Testis (tissue), 3 donors: Measurements from ENCODE around the gene RGL2. TPM values are rescaled to one million over a fixed set of nuclear protein-coding genes. Genes with fewer than 3 reads are reported as not detected.

Experiments used
- DNase-seq: peaks from one replicate; pipeline ENCODE4 v3.0.0-alpha.2; 2019
- H3K27ac ChIP-seq, 2 donors: fragments of 200-600 bp; sonication (generic); one replicate each; pipeline ENCODE4 v1.5.1; 2019
- H3K27me3 ChIP-seq: fragments of 200-600 bp; sonication (generic); one replicate; pipeline ENCODE4 v1.5.1; 2019
- H3K36me3 ChIP-seq: fragments of 200-600 bp; sonication (generic); one replicate; pipeline ENCODE4 v1.5.1; 2017; ENCODE audit warnings: low read depth; ENCODE audit errors: missing control alignments
- H3K4me1 ChIP-seq: fragments of 200-600 bp; sonication (generic); one replicate; pipeline ENCODE4 v1.5.1; 2019
- H3K4me3 ChIP-seq, 2 donors: fragments of 200-600 bp; sonication (generic); one replicate each; pipeline ENCODE4 v1.5.1; 2017 to 2019
- H3K9me3 ChIP-seq: fragments of 200-600 bp; sonication (generic); one replicate; pipeline ENCODE4 v1.5.1; 2017
- CTCF ChIP-seq, 3 experiments: fragments of 450-650 bp in 2 of 3; fragments of 200-600 bp in 1 of 3; sonication (generic) in 1 of 3; IDR thresholded peaks; one replicate each; pipeline ENCODE4 v1.5.1; 2016 to 2019; ENCODE audit warnings: antibody characterized with exemption in 3 of 3, mild to moderate bottlenecking in 2 of 3, moderate library complexity in 1 of 3
- POLR2A ChIP-seq: fragments of 450-650 bp; IDR thresholded peaks from one replicate; pipeline ENCODE4 v1.6.1; 2017; ENCODE audit warnings: antibody characterized with exemption, mild to moderate bottlenecking, moderate library complexity
- WGBS, 2 donors: methylation state at CpG; one replicate each; pipeline ENCODE4 v1.1.5; 2018; 5-methylcytosine and 5-hydroxymethylcytosine counted together
- intact Hi-C: fragments of 100-400 bp; cut with DNase I; formaldehyde crosslinking; loops from one replicate; pipeline ENCODE4 v1.15.1; 2023; ENCODE audit warnings: low total_unique reads
- polyA plus RNA-seq: library from polyadenylated mRNA; stranded (reverse); fragments of 350-450 nt; fragmentation: Illumina TruSeq; extraction: RNeasy Lipid Tissue Mini Kit (QIAGEN cat#74804); gene quantifications from one replicate; pipeline ENCODE4 v1.2.3, GENCODE V29; 2014; ENCODE audit warnings: low read depth, low replicate concordance; ENCODE audit not compliant: insufficient read depth
- total RNA-seq, 2 donors: library from RNA; depleted of rRNA; stranded (reverse); fragments of >200 nt; gene quantifications; one replicate each; pipeline ENCODE4 v1.2.3, GENCODE V29; 2016

Gene RGL2
- total and polyA plus RNA-seq, 3 donors from 2014 or later = 42.8 to 52.7 (median 46.2) TPM

GRCh38 chr6:33314943-33315792 lies 16.4 kb upstream of the RGL2 start:
- peak overlapping the region in 1 of 2 donors; percentile 87 for H3K4me3 ChIP-seq
- peak; percentile 74 for DNase-seq
- peak overlapping the region; percentile 94 to 97 for H3K27ac ChIP-seq
- WGBS, 2 donors = 33 to 40% methylated on average over 10 to 47 of the region's 47 CpGs
- H3K9me3 ChIP-seq = no peaks in the 10 kb centered on the region
- H3K36me3 ChIP-seq = no peaks in the 10 kb centered on the region
- intact Hi-C loops = loop anchor here (10.0 kb wide), 2 partner anchors 100 to 110 kb away; partner anchors contain the start of genes CUTA, HSD17B8, PHF1 and RING1
- H3K4me1 ChIP-seq = peaks cover 42% of the 10 kb centered on the region
- TF ChIP-seq POLR2A = no peak
- no peak for TF ChIP-seq CTCF (IDR thresholded peaks at IDR 0.05)
- no peaks in the 10 kb centered on the region for H3K27me3 ChIP-seq

- peaks cover 38% of the 10 kb centered on the region for H3K4me1 ChIP-seq
- H3K36me3 ChIP-seq = no peaks in the 10 kb centered on the region
- H3K9me3 ChIP-seq = no peaks in the 10 kb centered on the region
- DNase-seq = peak; percentile 86
- TF ChIP-seq POLR2A (no peak), CTCF (IDR thresholded peaks at IDR 0.05) (no peak)
- no peaks in the 10 kb centered on the region for H3K27me3 ChIP-seq
- peak overlapping the region; percentile 94 to 97 for H3K27ac ChIP-seq
- peak overlapping the region; percentile 78 to 87 for H3K4me3 ChIP-seq
- intact Hi-C loops = loop anchor here (10.0 kb wide), 2 partner anchors 100 to 110 kb away; partner anchors contain the start of genes CUTA, HSD17B8, PHF1 and RING1
- 0 to 2% methylated on average over 9 to 10 of the region's 10 CpGs for WGBS, 2 donors
Measured at GRCh38 chr6:33314515-33314942, 15.8 kb upstream of the RGL2 start.

- H3K36me3 ChIP-seq = no peaks in the 10 kb centered on the region
- peak; percentile 53 for DNase-seq
- no peak for TF ChIP-seq POLR2A
- no peak for TF ChIP-seq CTCF (IDR thresholded peaks at IDR 0.05)
- H3K27ac ChIP-seq = peak within 1 kb of the TSS; percentile 94 to 97
- peaks cover 33% of the 10 kb centered on the region for H3K4me1 ChIP-seq
- H3K27me3 ChIP-seq = no peaks in the 10 kb centered on the region
- H3K9me3 ChIP-seq = no peaks in the 10 kb centered on the region
- intact Hi-C loops = loop anchor here (10.0 kb wide), 2 partner anchors 101 to 109 kb away; partner anchors contain the start of genes CUTA, HSD17B8, PHF1 and RING1
- WGBS, 2 donors = 0% methylated on average over 24 to 36 of the region's 47 CpGs
- H3K4me3 ChIP-seq = peak within 1 kb of the TSS; percentile 78 to 87
Measured at GRCh38 chr6:33313709-33314514, 15.2 kb upstream of the RGL2 start, which contains the start of gene TAPBP. TSS of gene TAPBP (minus strand) at chr6:33314078. CDS start at chr6:33314041, 37 bp downstream.

GRCh38 chr6:33313105-33313708 lies 14.5 kb upstream of the RGL2 start:
- peak; percentile 29 for DNase-seq
- intact Hi-C loops = loop anchor here (10.0 kb wide), 2 partner anchors 102 to 108 kb away; partner anchors contain the start of genes CUTA, HSD17B8, PHF1 and RING1

More at GRCh38 chr6:33313105-33313708, 14.5 kb upstream of the RGL2 start:
- Histone ChIP-seq H3K27me3 (no peaks in the 10 kb centered on the region), H3K4me1 (peaks cover 28% of the 10 kb centered on the region), H3K4me3 (peak overlapping the region; percentile 78 to 87), H3K9me3 (no peaks in the 10 kb centered on the region), H3K36me3 (no peaks in the 10 kb centered on the region), H3K27ac (peak overlapping the region; percentile 94 to 97)
- TF ChIP-seq CTCF (IDR thresholded peaks at IDR 0.05) (no peak), POLR2A (no peak)
- 1 to 2% methylated on average over 15 to 33 of the region's 33 CpGs for WGBS, 2 donors
